ENCODE measurements around the gene EML3.

DNA sequence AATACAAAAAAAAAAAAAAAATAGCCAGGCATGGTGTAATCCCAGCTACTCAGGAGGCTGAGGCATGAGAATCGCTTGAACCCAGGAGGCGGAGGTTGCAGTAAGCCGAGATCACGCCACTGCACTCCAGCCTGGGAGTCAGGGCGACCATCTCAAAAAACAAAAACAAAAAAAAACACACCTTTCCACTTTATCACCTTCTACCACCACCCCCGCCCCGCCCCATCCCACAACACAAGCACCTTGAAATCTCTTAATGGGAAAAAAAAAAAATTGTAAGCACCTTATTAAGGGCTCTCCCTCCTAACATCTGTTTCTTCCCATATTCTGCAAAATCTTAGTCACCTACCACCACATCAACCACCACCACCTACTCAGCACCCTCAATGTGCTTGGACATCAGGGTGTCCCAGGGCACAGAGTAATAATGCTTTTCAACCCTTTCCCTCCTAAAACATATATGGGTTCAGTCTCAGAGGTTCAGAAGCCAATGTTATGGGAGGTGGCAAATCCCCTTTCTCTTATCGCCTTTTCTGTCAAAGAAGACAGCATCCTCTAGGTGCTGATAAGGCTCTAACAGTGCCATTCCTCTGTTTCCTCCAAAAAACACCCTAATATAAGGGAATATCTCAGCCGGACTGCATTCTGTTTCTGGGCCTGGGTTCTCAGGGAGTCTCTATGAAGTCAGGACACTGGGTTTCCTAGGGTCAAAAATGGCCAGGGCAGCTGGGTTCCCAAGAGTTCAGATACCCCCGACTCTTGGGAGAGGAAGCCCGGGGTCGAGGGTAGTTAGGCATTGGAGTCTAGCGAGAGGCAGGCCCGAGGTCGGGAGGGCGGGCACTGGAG lies 39.8 kb upstream of the EML3 start:
- TF ChIP-seq CTCF (IDR thresholded peaks at IDR 0.05) (no peak), POLR2A (IDR thresholded peaks at IDR 0.05) (no peak), EP300 (IDR thresholded peaks at IDR 0.05) (no peak)
